ENCODE measurements around the gene MYL9. TPM values are rescaled to one million over a fixed set of nuclear protein-coding genes. Genes with fewer than 3 reads are reported as not detected.

Gene MYL9
- total and polyA plus RNA-seq, 2 experiments from 2014 or later: 29.7 to 100 TPM

DNA sequence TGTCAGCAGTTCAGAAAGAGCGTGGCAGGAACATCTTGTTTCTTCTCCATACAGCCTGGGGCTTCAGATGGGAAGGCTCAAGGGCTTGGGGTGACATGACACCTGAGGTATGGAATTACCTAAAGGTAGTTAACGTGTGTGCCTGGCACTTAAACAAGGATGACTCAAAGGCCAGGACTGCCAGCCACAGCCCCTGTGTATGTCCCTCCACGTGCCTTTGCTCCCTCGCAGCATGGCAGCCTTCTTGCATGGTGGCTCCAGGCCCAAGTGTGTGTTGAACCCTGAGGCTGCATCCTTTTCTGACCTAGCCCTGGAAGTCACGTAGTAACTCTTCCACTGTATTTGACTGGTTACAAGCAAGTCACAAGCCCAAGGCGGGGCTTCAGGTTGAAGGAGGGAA, 33.6 kb upstream of the MYL9 start:
- no peak for DNase-seq (ENCODE audit: low spot score)
- Mint-ChIP-seq H3K36me3 (ENCODE audit: low read depth) (peaks cover 28% of the 10 kb centered on the region), H3K9me3 (no peaks in the 10 kb centered on the region), H3K27ac (no peak overlapping the region), H3K4me3 (no peak overlapping the region), H3K27me3 (ENCODE audit: insufficient read depth, low read depth, poor library complexity) (peaks cover 2% of the 10 kb centered on the region), H3K4me1 (no peaks in the 10 kb centered on the region)
- Histone ChIP-seq H3K27ac (ENCODE audit: low read depth) (no peak overlapping the region), H4K20me1 (replicated peaks; ENCODE audit: insufficient read depth) (peaks cover 5% of the 10 kb centered on the region), H3K4me3 (no peak overlapping the region), H3K4me1 (ENCODE audit: insufficient read depth) (no peaks in the 10 kb centered on the region), H3F3A (replicated peaks; ENCODE audit: low read depth) (no peaks in the 10 kb centered on the region), H3K9me2 (ENCODE audit: insufficient read depth) (no peaks in the 10 kb centered on the region), H2AFZ (no peak overlapping the region), H3K4me2 (no peak overlapping the region), H3K27me3 (ENCODE audit: insufficient read depth) (no peaks in the 10 kb centered on the region), H3K79me2 (replicated peaks; ENCODE audit: insufficient read depth) (no peaks in the 10 kb centered on the region), H3K36me3 (ENCODE audit: insufficient read depth) (peaks cover 16% of the 10 kb centered on the region)
- ATAC-seq: no peak
- TF ChIP-seq, protein P1, sequence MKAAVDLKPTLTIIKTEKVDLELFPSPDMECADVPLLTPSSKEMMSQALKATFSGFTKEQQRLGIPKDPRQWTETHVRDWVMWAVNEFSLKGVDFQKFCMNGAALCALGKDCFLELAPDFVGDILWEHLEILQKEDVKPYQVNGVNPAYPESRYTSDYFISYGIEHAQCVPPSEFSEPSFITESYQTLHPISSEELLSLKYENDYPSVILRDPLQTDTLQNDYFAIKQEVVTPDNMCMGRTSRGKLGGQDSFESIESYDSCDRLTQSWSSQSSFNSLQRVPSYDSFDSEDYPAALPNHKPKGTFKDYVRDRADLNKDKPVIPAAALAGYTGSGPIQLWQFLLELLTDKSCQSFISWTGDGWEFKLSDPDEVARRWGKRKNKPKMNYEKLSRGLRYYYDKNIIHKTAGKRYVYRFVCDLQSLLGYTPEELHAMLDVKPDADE (IDR thresholded peaks at IDR 0.05): no peak
- TF ChIP-seq CREB1 (CRISPR knock-in tag; IDR thresholded peaks at IDR 0.05; ENCODE audit: low read depth): no peak

DNA sequence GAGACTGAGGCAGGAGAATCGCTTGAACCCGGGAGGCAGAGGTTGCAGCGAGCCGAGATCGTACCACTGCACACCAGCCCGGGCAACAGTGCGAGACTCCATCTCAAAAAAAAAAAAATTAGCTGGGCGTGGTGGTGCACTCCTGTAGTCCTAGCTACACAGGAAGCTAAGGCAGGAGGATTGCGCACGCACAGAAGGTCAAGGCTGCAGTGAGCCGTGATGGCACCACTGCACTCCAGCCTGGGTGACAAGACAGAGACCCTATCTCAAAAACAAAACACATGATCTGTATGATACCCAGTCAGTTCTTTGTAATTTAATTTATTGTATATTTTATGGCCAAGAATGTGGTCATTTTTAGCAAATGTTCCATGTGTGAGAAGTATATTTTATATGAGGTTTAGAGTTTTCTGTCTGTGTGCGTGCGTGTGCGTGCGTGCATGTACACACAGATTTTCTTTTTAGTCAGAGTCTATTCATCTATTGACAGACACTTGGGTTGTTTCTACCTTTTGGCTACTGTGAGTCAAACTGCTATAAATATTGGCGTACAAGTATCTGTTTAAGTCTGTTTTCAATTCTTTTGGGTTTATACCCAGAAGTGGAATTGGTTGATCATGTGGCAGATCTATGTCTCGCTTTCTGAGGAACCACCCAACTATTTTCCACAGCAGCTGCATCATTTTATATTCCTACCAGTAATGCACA, 22.2 kb upstream of the MYL9 start:
- Histone ChIP-seq H3K4me3 (no peak overlapping the region), H3K27me3 (ENCODE audit: insufficient read depth) (no peaks in the 10 kb centered on the region), H3K9me2 (ENCODE audit: insufficient read depth) (no peaks in the 10 kb centered on the region), H3K4me1 (ENCODE audit: insufficient read depth) (no peaks in the 10 kb centered on the region), H3F3A (replicated peaks; ENCODE audit: low read depth) (peaks cover 9% of the 10 kb centered on the region; the same call in 1 of the 2 replicates), H3K27ac (ENCODE audit: low read depth) (no peak overlapping the region), H4K20me1 (replicated peaks; ENCODE audit: insufficient read depth) (peaks cover 13% of the 10 kb centered on the region; the same call in 1 of the 2 replicates), H2AFZ (no peak overlapping the region), H3K36me3 (ENCODE audit: insufficient read depth) (peaks cover 6% of the 10 kb centered on the region; the same call in 1 of the 2 replicates), H3K79me2 (replicated peaks; ENCODE audit: insufficient read depth) (no peaks in the 10 kb centered on the region), H3K4me2 (no peak overlapping the region)
- Mint-ChIP-seq H3K4me3 (no peak overlapping the region), H3K4me1 (no peaks in the 10 kb centered on the region), H3K27ac (no peak overlapping the region), H3K27me3 (ENCODE audit: insufficient read depth, low read depth, poor library complexity) (peaks cover 2% of the 10 kb centered on the region), H3K9me3 (no peaks in the 10 kb centered on the region), H3K36me3 (ENCODE audit: low read depth) (peaks cover 21% of the 10 kb centered on the region; the same call in 2 of the 3 replicates)
- no peak for TF ChIP-seq STAT1 (IDR thresholded peaks at IDR 0.05; ENCODE audit: unreplicated experiment)
- no peak for TF ChIP-seq POLR2AphosphoS5 (IDR thresholded peaks at IDR 0.05; ENCODE audit: low read depth)
- TF ChIP-seq CREB1 (CRISPR knock-in tag; IDR thresholded peaks at IDR 0.05; ENCODE audit: low read depth): no peak
- TF ChIP-seq, protein P2, sequence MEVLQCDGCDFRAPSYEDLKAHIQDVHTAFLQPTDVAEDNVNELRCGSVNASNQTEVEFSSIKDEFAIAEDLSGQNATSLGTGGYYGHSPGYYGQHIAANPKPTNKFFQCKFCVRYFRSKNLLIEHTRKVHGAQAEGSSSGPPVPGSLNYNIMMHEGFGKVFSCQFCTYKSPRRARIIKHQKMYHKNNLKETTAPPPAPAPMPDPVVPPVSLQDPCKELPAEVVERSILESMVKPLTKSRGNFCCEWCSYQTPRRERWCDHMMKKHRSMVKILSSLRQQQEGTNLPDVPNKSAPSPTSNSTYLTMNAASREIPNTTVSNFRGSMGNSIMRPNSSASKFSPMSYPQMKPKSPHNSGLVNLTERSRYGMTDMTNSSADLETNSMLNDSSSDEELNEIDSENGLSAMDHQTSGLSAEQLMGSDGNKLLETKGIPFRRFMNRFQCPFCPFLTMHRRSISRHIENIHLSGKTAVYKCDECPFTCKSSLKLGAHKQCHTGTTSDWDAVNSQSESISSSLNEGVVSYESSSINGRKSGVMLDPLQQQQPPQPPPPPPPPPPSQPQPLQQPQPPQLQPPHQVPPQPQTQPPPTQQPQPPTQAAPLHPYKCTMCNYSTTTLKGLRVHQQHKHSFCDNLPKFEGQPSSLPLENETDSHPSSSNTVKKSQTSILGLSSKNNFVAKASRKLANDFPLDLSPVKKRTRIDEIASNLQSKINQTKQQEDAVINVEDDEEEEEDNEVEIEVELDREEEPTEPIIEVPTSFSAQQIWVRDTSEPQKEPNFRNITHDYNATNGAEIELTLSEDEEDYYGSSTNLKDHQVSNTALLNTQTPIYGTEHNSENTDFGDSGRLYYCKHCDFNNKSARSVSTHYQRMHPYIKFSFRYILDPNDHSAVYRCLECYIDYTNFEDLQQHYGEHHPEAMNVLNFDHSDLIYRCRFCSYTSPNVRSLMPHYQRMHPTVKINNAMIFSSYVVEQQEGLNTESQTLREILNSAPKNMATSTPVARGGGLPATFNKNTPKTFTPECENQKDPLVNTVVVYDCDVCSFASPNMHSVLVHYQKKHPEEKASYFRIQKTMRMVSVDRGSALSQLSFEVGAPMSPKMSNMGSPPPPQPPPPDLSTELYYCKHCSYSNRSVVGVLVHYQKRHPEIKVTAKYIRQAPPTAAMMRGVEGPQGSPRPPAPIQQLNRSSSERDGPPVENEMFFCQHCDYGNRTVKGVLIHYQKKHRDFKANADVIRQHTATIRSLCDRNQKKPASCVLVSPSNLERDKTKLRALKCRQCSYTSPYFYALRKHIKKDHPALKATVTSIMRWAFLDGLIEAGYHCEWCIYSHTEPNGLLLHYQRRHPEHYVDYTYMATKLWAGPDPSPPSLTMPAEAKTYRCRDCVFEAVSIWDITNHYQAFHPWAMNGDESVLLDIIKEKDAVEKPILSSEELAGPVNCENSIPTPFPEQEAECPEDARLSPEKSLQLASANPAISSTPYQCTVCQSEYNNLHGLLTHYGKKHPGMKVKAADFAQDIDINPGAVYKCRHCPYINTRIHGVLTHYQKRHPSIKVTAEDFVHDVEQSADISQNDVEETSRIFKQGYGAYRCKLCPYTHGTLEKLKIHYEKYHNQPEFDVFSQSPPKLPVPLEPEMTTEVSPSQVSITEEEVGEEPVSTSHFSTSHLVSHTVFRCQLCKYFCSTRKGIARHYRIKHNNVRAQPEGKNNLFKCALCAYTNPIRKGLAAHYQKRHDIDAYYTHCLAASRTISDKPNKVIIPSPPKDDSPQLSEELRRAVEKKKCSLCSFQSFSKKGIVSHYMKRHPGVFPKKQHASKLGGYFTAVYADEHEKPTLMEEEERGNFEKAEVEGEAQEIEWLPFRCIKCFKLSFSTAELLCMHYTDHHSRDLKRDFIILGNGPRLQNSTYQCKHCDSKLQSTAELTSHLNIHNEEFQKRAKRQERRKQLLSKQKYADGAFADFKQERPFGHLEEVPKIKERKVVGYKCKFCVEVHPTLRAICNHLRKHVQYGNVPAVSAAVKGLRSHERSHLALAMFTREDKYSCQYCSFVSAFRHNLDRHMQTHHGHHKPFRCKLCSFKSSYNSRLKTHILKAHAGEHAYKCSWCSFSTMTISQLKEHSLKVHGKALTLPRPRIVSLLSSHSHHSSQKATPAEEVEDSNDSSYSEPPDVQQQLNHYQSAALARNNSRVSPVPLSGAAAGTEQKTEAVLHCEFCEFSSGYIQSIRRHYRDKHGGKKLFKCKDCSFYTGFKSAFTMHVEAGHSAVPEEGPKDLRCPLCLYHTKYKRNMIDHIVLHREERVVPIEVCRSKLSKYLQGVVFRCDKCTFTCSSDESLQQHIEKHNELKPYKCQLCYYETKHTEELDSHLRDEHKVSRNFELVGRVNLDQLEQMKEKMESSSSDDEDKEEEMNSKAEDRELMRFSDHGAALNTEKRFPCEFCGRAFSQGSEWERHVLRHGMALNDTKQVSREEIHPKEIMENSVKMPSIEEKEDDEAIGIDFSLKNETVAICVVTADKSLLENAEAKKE (CRISPR knock-in tag; IDR thresholded peaks at IDR 0.05): no peak
- no peak for TF ChIP-seq ZNF114 (CRISPR knock-in tag; IDR thresholded peaks at IDR 0.05)
- TF ChIP-seq, protein P3, sequence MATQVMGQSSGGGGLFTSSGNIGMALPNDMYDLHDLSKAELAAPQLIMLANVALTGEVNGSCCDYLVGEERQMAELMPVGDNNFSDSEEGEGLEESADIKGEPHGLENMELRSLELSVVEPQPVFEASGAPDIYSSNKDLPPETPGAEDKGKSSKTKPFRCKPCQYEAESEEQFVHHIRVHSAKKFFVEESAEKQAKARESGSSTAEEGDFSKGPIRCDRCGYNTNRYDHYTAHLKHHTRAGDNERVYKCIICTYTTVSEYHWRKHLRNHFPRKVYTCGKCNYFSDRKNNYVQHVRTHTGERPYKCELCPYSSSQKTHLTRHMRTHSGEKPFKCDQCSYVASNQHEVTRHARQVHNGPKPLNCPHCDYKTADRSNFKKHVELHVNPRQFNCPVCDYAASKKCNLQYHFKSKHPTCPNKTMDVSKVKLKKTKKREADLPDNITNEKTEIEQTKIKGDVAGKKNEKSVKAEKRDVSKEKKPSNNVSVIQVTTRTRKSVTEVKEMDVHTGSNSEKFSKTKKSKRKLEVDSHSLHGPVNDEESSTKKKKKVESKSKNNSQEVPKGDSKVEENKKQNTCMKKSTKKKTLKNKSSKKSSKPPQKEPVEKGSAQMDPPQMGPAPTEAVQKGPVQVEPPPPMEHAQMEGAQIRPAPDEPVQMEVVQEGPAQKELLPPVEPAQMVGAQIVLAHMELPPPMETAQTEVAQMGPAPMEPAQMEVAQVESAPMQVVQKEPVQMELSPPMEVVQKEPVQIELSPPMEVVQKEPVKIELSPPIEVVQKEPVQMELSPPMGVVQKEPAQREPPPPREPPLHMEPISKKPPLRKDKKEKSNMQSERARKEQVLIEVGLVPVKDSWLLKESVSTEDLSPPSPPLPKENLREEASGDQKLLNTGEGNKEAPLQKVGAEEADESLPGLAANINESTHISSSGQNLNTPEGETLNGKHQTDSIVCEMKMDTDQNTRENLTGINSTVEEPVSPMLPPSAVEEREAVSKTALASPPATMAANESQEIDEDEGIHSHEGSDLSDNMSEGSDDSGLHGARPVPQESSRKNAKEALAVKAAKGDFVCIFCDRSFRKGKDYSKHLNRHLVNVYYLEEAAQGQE (IDR thresholded peaks at IDR 0.05; ENCODE audit: unreplicated experiment): no peak
- no peak for TF ChIP-seq JUNB (IDR thresholded peaks at IDR 0.05; ENCODE audit: unreplicated experiment)
- no peak for TF ChIP-seq NANOG (IDR thresholded peaks at IDR 0.05; ENCODE audit: borderline replicate concordance)
- no peak for TF ChIP-seq ZNF331 (CRISPR knock-in tag; IDR thresholded peaks at IDR 0.05; ENCODE audit: low read depth)
- DNase-seq (ENCODE audit: low spot score) (no peak), ATAC-seq (no peak)

Data from GM23338 (cell line).